Endothelial cell of umbilical vein (primary cell): ENCODE data around the gene ATP5ME. TPM values are rescaled to one million over a fixed set of nuclear protein-coding genes. Genes with fewer than 3 reads are reported as not detected.

Experiments
- BruUV-seq: library from RNA; stranded (reverse); fragments of 400-500 nt; replicated peaks from 2 replicates; lab custom pipeline; 2021; lab: Mats Ljungman, UMichigan
- CTCF ChIA-PET: fragments of 300-600, 350-600 bp; sonication (Branson Sonifier 250); formaldehyde crosslinking; loops from one replicate; lab custom pipeline; 2021; ENCODE audit warnings: antibody characterized with exemption, inconsistent platforms; lab: Charles Lee
- POLR2A ChIA-PET: fragments of 300-600, 350-600 bp; sonication (Branson Sonifier 250); formaldehyde crosslinking; loops from one replicate; lab custom pipeline; 2021; ENCODE audit warnings: antibody characterized with exemption, inconsistent platforms; lab: Charles Lee
- DNase-seq: peaks from one replicate; pipeline ENCODE4 v3.0.0-alpha.2; 2011; ENCODE audit warnings: low read depth, low spot score
- FAIRE-seq: peaks from 2 replicates; lab custom pipeline; 2011; peaks lifted over from hg19 to GRCh38; lab: Jason Lieb, UNC
- H2AFZ ChIP-seq: 2 replicates; pipeline ENCODE4 v1.6.0; 2012; ENCODE audit warnings: low read depth, low read length, control low read depth, inconsistent platforms
- H3K27ac ChIP-seq: 2 replicates; pipeline ENCODE4 v1.5.1; 2011; ENCODE audit warnings: low read depth, mild to moderate bottlenecking, control low read depth, low read length, moderate library complexity; ENCODE audit not compliant: insufficient read depth
- H3K27me3 ChIP-seq, 2 experiments: 2 replicates each; pipeline versions ENCODE4 v1.6.0 to v1.6.1; 2011; ENCODE audit warnings: low read length in 2 of 2, mixed read lengths in 1 of 2; ENCODE audit not compliant: control insufficient read depth in 2 of 2, insufficient read depth in 2 of 2
- H3K36me3 ChIP-seq, 2 experiments: 2 replicates in 1 of 2; 3 replicates in 1 of 2; pipeline ENCODE4 v1.5.1; 2011; ENCODE audit warnings: low read length in 2 of 2, mild to moderate bottlenecking in 1 of 2, moderate library complexity in 1 of 2; ENCODE audit not compliant: control insufficient read depth in 2 of 2, insufficient read depth in 2 of 2; ENCODE audit errors: extremely low read depth in 1 of 2
- H3K4me1 ChIP-seq: 3 replicates; pipeline ENCODE4 v1.5.1; 2011; ENCODE audit warnings: mild to moderate bottlenecking, low read length; ENCODE audit not compliant: control insufficient read depth, insufficient read depth; ENCODE audit errors: extremely low read depth
- H3K4me2 ChIP-seq: 2 replicates; pipeline ENCODE4 v1.6.1; 2011; ENCODE audit warnings: low read length, control low read depth, mixed read lengths; ENCODE audit not compliant: insufficient read depth
- H3K4me3 ChIP-seq, 3 experiments: fragments of 200-600 bp in 1 of 3; sonication (generic), shearing (Covaris generic) in 1 of 3; replicated peaks in 1 of 3; 2 replicates each; pipeline ENCODE4 v1.5.1; 2011 to 2016; ENCODE audit warnings: control low read depth in 3 of 3, low read length in 3 of 3, mild to moderate bottlenecking in 2 of 3, inconsistent platforms in 1 of 3, low read depth in 1 of 3, moderate library complexity in 1 of 3; ENCODE audit not compliant: insufficient read depth in 1 of 3
- H3K79me2 ChIP-seq: 2 replicates; pipeline ENCODE4 v1.6.0; 2012; ENCODE audit warnings: low read length, inconsistent platforms; ENCODE audit not compliant: control insufficient read depth, insufficient read depth
- H3K9ac ChIP-seq: replicated peaks from 2 replicates; pipeline ENCODE3; 2011; ENCODE audit warnings: low read length, control low read depth; ENCODE audit not compliant: insufficient read depth; ENCODE audit errors: extremely low read depth
- H3K9me1 ChIP-seq: replicated peaks from 3 replicates; pipeline ENCODE4 v1.6.0; 2011; ENCODE audit warnings: mild to moderate bottlenecking, low read length; ENCODE audit not compliant: control insufficient read depth, insufficient read depth; ENCODE audit errors: extremely low read depth
- H3K9me3 ChIP-seq: replicated peaks from 2 replicates; pipeline ENCODE4 v1.5.1; 2012; ENCODE audit warnings: low read length, inconsistent platforms; ENCODE audit not compliant: control insufficient read depth, insufficient read depth
- H4K20me1 ChIP-seq: replicated peaks from 2 replicates; pipeline ENCODE3; 2011; ENCODE audit warnings: mild to moderate bottlenecking, low read length; ENCODE audit not compliant: control insufficient read depth, insufficient read depth; ENCODE audit errors: extremely low read depth
- EZH2 ChIP-seq: IDR thresholded peaks from 2 replicates; pipeline ENCODE4 v1.6.1; 2012; ENCODE audit warnings: borderline replicate concordance, low read depth, mild to moderate bottlenecking, moderate library complexity, low read length, inconsistent platforms; ENCODE audit not compliant: severe bottlenecking
- FOS ChIP-seq: IDR thresholded peaks from 2 replicates; pipeline ENCODE4 v1.6.1; 2011; ENCODE audit warnings: mild to moderate bottlenecking, low read length, moderate library complexity, borderline replicate concordance; ENCODE audit not compliant: insufficient read depth
- GATA2 ChIP-seq: IDR thresholded peaks from 2 replicates; pipeline ENCODE4 v1.7.0; 2011; ENCODE audit warnings: low read depth, mild to moderate bottlenecking, moderate library complexity, mixed read lengths, low read length; ENCODE audit not compliant: insufficient read length, insufficient read depth
- JUN ChIP-seq: IDR thresholded peaks from 2 replicates; pipeline ENCODE4 v1.6.1; 2011; ENCODE audit warnings: borderline replicate concordance, low read depth; ENCODE audit not compliant: insufficient read length, insufficient read depth
- MYC ChIP-seq: IDR thresholded peaks from one replicate; pipeline ENCODE4 v1.6.1; 2011; ENCODE audit warnings: mild to moderate bottlenecking, low read depth, low read length
- POLR2A ChIP-seq: IDR thresholded peaks from 2 replicates; pipeline ENCODE4 v1.6.1; 2012; ENCODE audit warnings: low read depth, mild to moderate bottlenecking, control low read depth, low read length
- POLR2AphosphoS5 ChIP-seq: IDR thresholded peaks from 2 replicates; pipeline ENCODE4 v1.6.1; 2012; ENCODE audit warnings: low read depth, mild to moderate bottlenecking, control low read depth, low read length, moderate library complexity; ENCODE audit not compliant: insufficient read depth
- dilution Hi-C: fragments of 300-500 bp; cut with MboI; formaldehyde crosslinking; loops from one replicate; pipeline ENCODE4 v1.15.0; 2019; ENCODE audit warnings: low sequenced_read_pairs; ENCODE audit not compliant: extremely low pct_ligation_motif_present
- intact Hi-C: fragments of 100-400 bp; cut with micrococcal nuclease; formaldehyde crosslinking; loops from one replicate; pipeline ENCODE4 v1.10.0; 2022
- polyA plus RNA-seq, 4 experiments: library from polyadenylated mRNA; depleted of rRNA in 3 of 4; stranded (reverse) in 3 of 4; unstranded in 1 of 4; fragments of >200 nt; gene quantifications; 2 replicates each; pipeline versions ENCODE4 v1.2.1 to v1.2.3, GENCODE V29; 2011 to 2012; ENCODE audit warnings: missing spikeins in 1 of 4
- total RNA-seq: library from RNA; stranded (reverse); gene quantifications from 2 replicates; pipeline ENCODE4 v1.2.3, GENCODE V29; 2021
- TF ChIP-seq, protein P1 (sequence below), 2 donors: IDR thresholded peaks; 1 replicate in 1 of 2; 2 replicates in 1 of 2; pipeline ENCODE4 v1.5.1; 2011; ENCODE audit warnings: low read length in 2 of 2, mild to moderate bottlenecking in 2 of 2, moderate library complexity in 2 of 2, control low read depth in 1 of 2, inconsistent platforms in 1 of 2, low read depth in 1 of 2; ENCODE audit not compliant: insufficient read depth in 1 of 2; ENCODE audit errors: extremely low read depth in 1 of 2
- TF ChIP-seq, protein P2 (sequence below): IDR thresholded peaks from 2 replicates; pipeline ENCODE4 v1.6.1; 2011; ENCODE audit not compliant: insufficient read depth, insufficient read length

ATP5ME gene
- total and polyA plus RNA-seq, 2 donors (not counting 3 experiments of a cell fraction or from before 2014, with no cell fraction given) = 303 to 304 TPM

DNA sequence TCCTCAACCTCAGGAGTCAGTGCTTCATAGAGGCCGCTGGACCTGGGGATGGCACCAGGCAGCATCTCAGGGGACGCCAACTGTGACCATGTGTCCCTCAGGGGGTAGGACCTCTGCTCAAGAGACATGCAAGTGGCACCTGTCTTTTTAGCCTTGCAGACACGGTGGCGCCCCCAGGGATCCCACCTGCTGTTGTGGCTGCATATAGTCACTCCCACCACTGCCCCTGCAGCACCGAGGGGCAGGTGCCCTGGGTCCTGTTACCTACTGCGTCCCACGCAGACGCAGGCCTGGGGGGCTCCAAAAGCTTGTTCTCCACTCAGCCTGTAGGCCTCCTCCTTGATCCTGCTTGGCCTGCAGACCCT is 2.8 kb upstream of the ATP5ME start:
- no peaks in the 10 kb centered on the region for H3K9me1 ChIP-seq
- no peak for DNase-seq
- POLR2A ChIA-PET = no interaction called here
- H3K4me1 ChIP-seq = peaks cover 16% of the 10 kb centered on the region
- H2AFZ ChIP-seq = no peak overlapping the region
- no peak overlapping the region for H3K4me3 ChIP-seq
- intact Hi-C loops = loop anchor here (10.0 kb wide), 2 partner anchors 202 to 342 kb away; partner anchors contain the start of gene ZNF141
- no peaks in the 10 kb centered on the region for H3K9me3 ChIP-seq
- FAIRE-seq = no peak
- H3K27ac ChIP-seq = no peak overlapping the region
- H3K9ac ChIP-seq = no peak overlapping the region
- H3K79me2 ChIP-seq = peaks cover 12% of the 10 kb centered on the region
- dilution Hi-C loops = no loop called here
- H4K20me1 ChIP-seq = no peaks in the 10 kb centered on the region
- peaks cover 5% of the 10 kb centered on the region in 2 experiments for H3K36me3 ChIP-seq
- no peaks in the 10 kb centered on the region for H3K27me3 ChIP-seq
- no peak for TF ChIP-seq POLR2A
- TF ChIP-seq GATA2 = no peak
- TF ChIP-seq, protein P1, sequence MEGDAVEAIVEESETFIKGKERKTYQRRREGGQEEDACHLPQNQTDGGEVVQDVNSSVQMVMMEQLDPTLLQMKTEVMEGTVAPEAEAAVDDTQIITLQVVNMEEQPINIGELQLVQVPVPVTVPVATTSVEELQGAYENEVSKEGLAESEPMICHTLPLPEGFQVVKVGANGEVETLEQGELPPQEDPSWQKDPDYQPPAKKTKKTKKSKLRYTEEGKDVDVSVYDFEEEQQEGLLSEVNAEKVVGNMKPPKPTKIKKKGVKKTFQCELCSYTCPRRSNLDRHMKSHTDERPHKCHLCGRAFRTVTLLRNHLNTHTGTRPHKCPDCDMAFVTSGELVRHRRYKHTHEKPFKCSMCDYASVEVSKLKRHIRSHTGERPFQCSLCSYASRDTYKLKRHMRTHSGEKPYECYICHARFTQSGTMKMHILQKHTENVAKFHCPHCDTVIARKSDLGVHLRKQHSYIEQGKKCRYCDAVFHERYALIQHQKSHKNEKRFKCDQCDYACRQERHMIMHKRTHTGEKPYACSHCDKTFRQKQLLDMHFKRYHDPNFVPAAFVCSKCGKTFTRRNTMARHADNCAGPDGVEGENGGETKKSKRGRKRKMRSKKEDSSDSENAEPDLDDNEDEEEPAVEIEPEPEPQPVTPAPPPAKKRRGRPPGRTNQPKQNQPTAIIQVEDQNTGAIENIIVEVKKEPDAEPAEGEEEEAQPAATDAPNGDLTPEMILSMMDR (IDR thresholded peaks at IDR 0.05; ENCODE audit: extremely low read depth in 1 of 2, insufficient read depth in 1 of 2, low read depth in 1 of 2, low read length in 2 of 2) = no peak
- no peak for TF ChIP-seq MYC
- no peak for TF ChIP-seq FOS
- TF ChIP-seq, protein P2, sequence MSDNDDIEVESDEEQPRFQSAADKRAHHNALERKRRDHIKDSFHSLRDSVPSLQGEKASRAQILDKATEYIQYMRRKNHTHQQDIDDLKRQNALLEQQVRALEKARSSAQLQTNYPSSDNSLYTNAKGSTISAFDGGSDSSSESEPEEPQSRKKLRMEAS = no peak
- TF ChIP-seq JUN = no peak
- no peak for TF ChIP-seq EZH2
- no peak for TF ChIP-seq POLR2AphosphoS5
- BruUV-seq = no TSS peak
- no peak overlapping the region for H3K4me2 ChIP-seq
- CTCF ChIA-PET = no interaction called here
